GM21515 (cell line): ENCODE results near the gene SUSD5.

Experiments
- ATAC-seq: cut with Tn5 transposase; IDR thresholded peaks from one replicate; pipeline ENCODE4 v1.9.1; 2021; ENCODE audit not compliant: unreplicated experiment

SUSD5 gene

DNA sequence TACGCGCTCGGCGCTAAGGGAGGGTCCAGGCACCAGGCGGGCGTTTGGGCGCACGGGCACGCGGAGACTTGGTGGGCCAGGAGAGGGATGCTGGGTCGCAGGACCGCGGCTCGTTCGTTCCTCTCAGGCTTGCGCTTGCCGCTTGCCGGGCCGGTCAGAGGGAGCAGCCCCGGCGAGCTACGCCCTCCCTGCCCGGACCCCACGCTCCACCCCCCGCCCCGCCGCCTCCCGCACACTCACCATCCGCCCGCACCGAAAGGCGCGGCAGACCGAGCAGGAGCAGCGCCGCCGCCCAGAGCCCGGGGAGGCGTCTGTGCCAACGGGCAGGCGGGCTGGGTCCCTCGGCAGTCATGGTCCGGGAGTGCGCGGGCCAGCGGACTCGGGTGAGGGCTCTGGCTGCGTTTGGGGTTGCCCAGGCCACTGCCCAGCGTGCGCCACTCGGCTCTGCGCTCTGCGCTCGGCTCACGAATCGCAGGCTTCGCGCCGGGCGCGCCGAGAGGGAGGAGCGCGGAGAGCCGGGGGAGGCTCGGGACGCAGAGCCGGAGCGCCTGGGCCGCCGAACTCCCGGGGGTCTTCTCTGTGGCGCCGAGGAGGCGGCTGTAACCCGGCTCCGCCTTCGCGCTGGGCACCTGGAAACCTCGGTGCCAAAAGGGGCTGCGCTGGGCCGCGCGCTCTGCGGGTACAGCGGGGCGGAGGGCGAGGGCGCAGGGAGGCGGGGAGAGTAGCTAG, at the start of gene SUSD5:
Gene SUSD5, minus strand, starts transcription at position 365 of the 729 bp plus-strand sequence. Its CDS starts 13 bp downstream, at position 352.
- ATAC-seq: no peak

- no peak for ATAC-seq
Observed at GRCh38 chr3:33260104-33260503, 41.5 kb upstream of the SUSD5 start.

GRCh38 chr3:33256249-33256648, 37.6 kb upstream of the SUSD5 start:
- no peak for ATAC-seq

DNA sequence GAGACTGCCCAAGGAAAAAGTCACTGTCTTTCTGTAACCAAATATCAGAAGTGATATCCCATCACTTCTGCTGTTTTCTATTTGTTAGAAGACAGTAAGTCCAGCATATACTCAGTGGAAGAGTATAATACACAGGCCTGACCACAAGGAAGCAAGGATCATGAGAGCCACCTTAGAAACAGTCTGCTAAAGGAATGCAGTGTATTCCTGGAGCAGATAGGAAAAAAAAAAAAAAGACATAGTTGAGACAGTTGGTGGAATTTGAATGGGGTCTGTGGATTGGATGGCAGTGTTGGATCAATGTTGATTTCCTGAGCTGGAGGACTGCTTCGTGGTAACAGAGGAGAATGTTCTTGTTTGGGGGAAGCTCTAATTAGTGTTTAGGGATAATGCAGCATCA, 32.1 kb upstream of the SUSD5 start:
- ATAC-seq: no peak

DNA sequence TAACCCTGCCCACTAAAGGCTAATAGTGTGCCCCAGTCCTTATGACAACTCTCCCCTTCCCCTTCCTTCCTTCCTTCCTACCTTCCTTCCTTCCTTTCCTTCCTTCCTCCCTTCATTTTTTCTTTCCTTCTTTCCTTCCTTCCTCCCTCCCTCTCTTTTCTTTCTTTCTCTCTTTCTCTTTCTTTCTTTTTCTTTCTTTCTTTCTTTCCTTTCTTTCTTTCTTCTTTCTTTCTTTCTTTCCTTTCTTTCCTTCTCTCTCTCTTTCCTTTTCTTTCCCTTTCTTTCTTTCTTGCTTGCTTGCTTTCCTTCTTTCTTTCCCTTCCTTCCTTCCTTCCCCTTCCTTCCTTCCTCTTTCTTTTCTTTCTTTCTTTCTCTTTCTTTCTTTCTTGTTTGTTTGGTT, 28.2 kb upstream of the SUSD5 start:
- ATAC-seq: no peak

- ATAC-seq: no peak
Observed at GRCh38 chr3:33240261-33240660, 21.7 kb upstream of the SUSD5 start.

- ATAC-seq: no peak
Observed at GRCh38 chr3:33238923-33239322, 20.3 kb upstream of the SUSD5 start.

DNA sequence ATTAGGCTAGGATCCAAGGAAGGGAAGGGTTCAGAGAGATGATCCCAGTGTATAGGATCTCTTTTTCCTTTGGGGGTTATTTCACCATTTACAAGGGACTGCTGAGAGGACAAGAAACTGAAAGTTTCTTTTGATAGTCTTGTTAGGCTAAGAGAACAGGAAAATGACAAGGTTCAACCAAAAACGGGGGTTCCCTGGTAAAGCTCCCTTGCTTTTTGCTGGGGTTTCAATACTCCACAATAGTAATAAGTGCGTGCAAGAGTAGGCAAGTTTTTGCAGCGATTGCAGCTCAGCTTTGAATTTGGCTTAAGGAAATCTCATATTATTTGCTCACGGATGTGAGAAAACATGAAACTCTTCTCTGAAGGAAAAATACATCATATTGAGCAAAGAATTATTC, 18.8 kb upstream of the SUSD5 start:
- ATAC-seq: no peak

GRCh38 chr3:33236005-33236404, 17.4 kb upstream of the SUSD5 start:
- ATAC-seq: no peak

DNA sequence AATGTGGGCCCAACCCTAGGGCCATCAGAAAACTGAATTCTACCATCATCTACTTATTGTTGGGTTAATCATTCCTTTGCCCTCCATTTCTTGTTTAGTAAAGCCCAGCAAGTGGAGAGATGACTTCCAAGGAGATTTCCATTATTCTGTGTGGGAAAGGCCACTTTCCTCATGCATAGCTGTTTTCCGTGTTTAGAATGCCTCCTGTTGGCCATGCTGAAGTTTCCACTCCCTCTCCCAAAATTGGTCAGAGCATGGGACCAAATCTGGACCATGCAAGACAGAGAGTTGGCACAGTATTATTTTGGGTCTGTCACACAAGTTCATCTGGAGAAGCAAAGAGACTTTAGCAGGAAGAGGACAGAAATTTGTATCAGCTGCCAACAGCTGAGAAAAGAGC, 15.3 kb upstream of the SUSD5 start:
- ATAC-seq: no peak

GRCh38 chr3:33231756-33232465, 13.3 kb upstream of the SUSD5 start:
- no peak for ATAC-seq

DNA sequence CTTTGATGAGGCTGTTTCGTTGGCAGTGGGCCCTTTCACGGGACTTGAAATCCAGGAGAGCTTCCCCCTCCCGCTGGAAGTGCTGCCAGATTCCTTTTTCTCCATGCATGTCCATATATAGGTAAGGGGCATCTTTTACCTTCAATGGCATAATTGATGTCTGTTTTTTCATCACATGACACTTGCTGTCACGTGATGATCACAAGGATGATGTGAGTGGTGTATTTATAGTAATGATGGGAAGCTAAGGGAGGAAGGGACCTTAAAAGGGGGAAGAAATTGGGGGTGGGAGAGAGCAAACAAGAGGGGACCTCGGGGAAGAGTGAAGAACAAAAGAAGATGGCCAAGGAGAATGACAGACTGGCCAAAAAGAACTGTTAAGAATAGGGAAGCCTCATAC, 11.3 kb upstream of the SUSD5 start:
- no peak for ATAC-seq

GRCh38 chr3:33229066-33229465, 10.5 kb upstream of the SUSD5 start:
- ATAC-seq: no peak

DNA sequence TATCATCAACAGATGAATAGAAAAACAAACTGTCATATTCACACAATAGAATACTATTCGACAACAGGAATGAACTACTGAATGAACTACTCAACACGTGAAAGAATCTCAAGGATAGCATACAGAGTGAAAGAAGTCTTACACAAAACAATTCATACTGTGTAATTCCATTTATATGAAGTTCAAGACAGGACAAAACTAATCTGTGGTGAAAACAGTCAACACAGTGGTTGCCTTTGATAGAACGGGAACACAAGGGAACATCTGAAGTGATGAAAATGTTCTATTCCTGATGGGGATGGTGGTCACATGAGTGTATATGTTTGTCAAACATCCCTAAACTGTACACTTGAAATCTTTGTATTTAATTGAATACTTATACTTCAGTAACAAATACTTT, 2.6 kb upstream of the SUSD5 start:
- ATAC-seq: no peak

DNA sequence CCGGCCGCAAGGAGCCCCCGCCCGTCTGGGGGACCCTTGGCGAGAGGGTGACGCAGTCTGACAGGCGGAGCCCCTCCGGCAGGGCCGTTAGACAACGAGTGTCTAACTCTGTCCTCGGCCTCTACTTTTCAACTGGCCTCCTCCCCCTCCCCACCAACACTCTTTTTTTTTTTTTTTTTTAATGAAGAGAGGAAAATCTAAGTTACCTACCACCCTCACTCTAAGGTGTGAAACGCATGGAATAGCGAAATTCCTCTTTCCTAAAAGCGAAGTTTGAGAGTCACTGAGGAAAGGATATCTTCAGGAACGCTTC, 521 bp upstream of the SUSD5 start:
- ATAC-seq: no peak

DNA sequence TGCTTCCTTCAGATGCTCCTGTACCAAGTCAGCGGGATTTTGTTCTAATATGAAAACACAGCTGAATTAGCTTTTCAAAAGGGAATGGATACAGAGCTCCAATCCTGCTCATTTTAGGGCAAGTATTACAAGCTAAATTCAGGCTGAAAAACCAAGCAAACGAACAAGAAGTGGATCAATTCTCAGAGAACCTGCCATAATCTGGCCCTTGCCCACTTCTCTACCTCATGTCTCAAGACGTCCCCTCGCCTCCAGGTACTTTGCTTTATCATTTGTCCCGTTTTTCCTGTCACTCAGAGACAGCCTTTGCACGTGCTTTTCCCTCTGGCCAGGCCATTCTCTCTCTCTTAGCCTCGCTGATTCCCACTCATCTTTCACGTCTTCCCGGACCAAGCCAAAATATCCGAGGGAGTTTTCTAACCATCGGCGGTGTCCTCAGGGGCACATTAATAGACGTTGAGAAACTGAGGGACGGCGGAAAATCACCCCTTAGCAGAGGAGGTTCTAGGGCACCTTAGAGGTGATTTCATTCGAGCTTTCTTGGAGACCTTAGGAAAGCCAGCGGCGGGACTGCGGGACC, 654 bp downstream of the SUSD5 start:
- ATAC-seq: no peak

DNA sequence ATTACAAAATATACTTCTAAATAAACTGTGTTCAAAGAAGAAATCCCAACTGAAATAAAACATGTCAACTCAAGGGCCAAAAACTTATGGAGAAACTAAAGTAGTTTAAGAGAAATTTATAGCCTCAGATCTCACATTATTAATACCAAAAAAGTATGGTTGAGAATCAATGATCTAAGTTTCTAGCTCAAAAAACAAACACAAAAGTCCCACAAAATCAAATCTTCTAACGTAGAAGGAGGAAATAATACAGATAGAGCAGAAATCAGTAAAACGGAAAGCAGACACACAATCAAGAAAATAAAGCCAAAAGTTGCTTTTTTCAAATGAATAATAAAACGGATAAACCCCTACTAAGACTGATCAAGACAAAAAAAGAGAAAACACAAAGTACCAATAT, 2.9 kb downstream of the SUSD5 start:
- ATAC-seq: no peak

- no peak for ATAC-seq
Observed at GRCh38 chr3:33212406-33212805, 6.2 kb downstream of the SUSD5 start.

DNA sequence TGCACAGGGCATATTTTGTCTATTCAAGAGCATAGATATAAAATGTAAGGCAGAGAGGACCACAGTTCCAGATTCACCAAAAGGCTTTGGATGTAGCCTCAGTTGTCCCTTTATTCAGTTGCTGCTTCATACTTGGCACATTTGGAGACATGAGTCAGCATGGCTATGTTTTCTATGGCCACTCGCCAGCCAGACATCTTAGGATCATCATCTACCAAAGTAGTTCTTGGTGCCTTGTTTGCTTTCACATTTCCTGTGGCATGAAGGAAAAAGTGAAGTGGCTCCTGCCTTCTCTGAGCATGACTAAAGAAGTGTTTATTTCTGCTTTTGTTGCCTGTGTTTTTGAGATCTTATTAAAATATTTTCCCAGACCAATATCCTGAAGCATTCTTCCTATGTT, 7.2 kb downstream of the SUSD5 start:
- ATAC-seq: no peak

GRCh38 chr3:33209357-33209756, 9.3 kb downstream of the SUSD5 start:
- ATAC-seq: no peak

GRCh38 chr3:33202711-33203457, 15.7 kb downstream of the SUSD5 start:
- no peak for ATAC-seq

DNA sequence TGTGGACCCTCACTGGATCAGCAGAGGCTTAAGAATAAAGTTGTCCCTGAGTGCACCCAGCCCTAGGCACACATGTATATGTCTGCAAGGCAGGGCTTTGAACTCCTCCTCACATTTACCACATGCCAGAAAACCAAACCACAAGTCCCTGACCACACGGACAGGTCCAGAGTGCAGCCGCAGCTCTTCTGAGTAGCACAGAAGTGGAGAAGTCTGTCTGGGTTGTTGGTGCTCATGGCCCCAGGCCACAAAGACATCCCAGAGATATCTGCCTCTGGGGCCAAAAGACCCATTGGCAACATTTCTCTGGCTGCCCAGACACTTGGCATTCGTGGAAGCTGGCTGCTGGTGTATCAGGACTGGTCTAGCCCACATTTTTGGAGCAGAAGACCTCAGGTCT, 17.4 kb downstream of the SUSD5 start:
- no peak for ATAC-seq
